Measurements from ENCODE around the gene CD55. TPM values are rescaled to one million over a fixed set of nuclear protein-coding genes. Genes with fewer than 3 reads are reported as not detected.

The CD55 gene
- total and polyA plus RNA-seq, 2 of the 13 experiments (the other 11 are each of a cell fraction or from before 2014, with no cell fraction given) = 6.0 to 56.0 TPM

GRCh38 chr1:207314816-207315215, 6.7 kb upstream of the CD55 start:
- H3K9me3 ChIP-seq (ENCODE audit: low read length) = no peaks in the 10 kb centered on the region
- CTCF ChIA-PET (ENCODE audit: low intra/inter-chr PET ratio, low total read pairs) = no interaction called here
- ATAC-seq (no peak), DNase-seq (ENCODE audit: low spot score) (no peak), FAIRE-seq (no peak)
- H3K79me2 ChIP-seq (ENCODE audit: insufficient read depth, low read length) = no peaks in the 10 kb centered on the region
- no peak overlapping the region for H2AFZ ChIP-seq (ENCODE audit: low read length)
- no peaks in the 10 kb centered on the region for H3K36me3 ChIP-seq (replicated peaks in 1 of 2; ENCODE audit: control insufficient read depth in 1 of 2, insufficient read depth in 2 of 2, low read length in 2 of 2)
- H3K9ac ChIP-seq (ENCODE audit: insufficient read depth, low read depth, low read length) = no peak overlapping the region
- in situ Hi-C loops (cut with HindIII; ENCODE audit: extremely low pct_ligation_motif_present, low pct_unique_long_range_greater_than_20kb) = no loop called here
- no peak overlapping the region for H3K27ac ChIP-seq (ENCODE audit: extremely low read length, insufficient read depth, low read length)
- H3K4me1 ChIP-seq (ENCODE audit: insufficient read depth, low read length) = peaks cover 4% of the 10 kb centered on the region
- H3K27me3 ChIP-seq (ENCODE audit: control insufficient read depth in 1 of 2, insufficient read depth in 2 of 2, low read length in 2 of 2) = no peaks in the 10 kb centered on the region; a peak in 1 of 5 replicates
- no peak overlapping the region for H3K4me2 ChIP-seq (ENCODE audit: low read depth, low read length)
- H4K20me1 ChIP-seq (ENCODE audit: insufficient read depth, low read length) = no peaks in the 10 kb centered on the region
- POLR2A ChIA-PET = no interaction called here
- no peak overlapping the region for H3K4me3 ChIP-seq (replicated peaks in 1 of 3; ENCODE audit: insufficient read depth in 1 of 3, low read depth in 2 of 3, low read length in 3 of 3)
- BruUV-seq (replicated peaks) = no TSS peak
- intact Hi-C loops (cut with micrococcal nuclease; ENCODE audit: unreplicated experiment) = no loop called here
- TF ChIP-seq ZNF24 (IDR thresholded peaks at IDR 0.05) (no peak), ZNF670 (CRISPR knock-in tag; IDR thresholded peaks at IDR 0.05; ENCODE audit: borderline replicate concordance) (no peak), KAT8 (CRISPR knock-in tag; IDR thresholded peaks at IDR 0.05) (no peak), ZNF280B (CRISPR knock-in tag; IDR thresholded peaks at IDR 0.05; ENCODE audit: borderline replicate concordance) (no peak), GATA4 (IDR thresholded peaks at IDR 0.05; ENCODE audit: borderline replicate concordance, low read depth) (no peak), XRCC5 (optimal IDR thresholded peaks at IDR 0.05; ENCODE audit: low read length) (no peak), GATAD1 (CRISPR knock-in tag; IDR thresholded peaks at IDR 0.05) (no peak), KIAA2018 (CRISPR knock-in tag; IDR thresholded peaks at IDR 0.05; ENCODE audit: borderline replicate concordance) (no peak), GRHL1 (CRISPR knock-in tag; conservative IDR thresholded peaks at IDR 0.05) (no peak), RARG (CRISPR knock-in tag; IDR thresholded peaks at IDR 0.05; ENCODE audit: low read depth) (no peak), LBX2 (CRISPR knock-in tag; IDR thresholded peaks at IDR 0.05; ENCODE audit: borderline replicate concordance) (no peak), ZNF777 (CRISPR knock-in tag; IDR thresholded peaks at IDR 0.05) (no peak), SMARCE1 (IDR thresholded peaks at IDR 0.05; ENCODE audit: borderline replicate concordance) (no peak), NFRKB (IDR thresholded peaks at IDR 0.05) (no peak), MIXL1 (CRISPR knock-in tag; IDR thresholded peaks at IDR 0.05) (no peak)
